Lower lobe of right lung (tissue), 2 donors: ENCODE measurements around the gene TMBIM6. TPM values are rescaled to one million over a fixed set of nuclear protein-coding genes. Genes with fewer than 3 reads are reported as not detected.

Source experiments
- ATAC-seq, 2 donors: fragments of 200-7000 bp; cut with Tn5 transposase; one replicate each; pipeline ENCODE4 v1.9.1; 2020 to 2022; ENCODE audit warnings: mild to moderate bottlenecking in 2 of 2, moderate library complexity in 2 of 2
- DNase-seq: peaks from one replicate; pipeline ENCODE4 v3.0.0-alpha.2; 2020
- H3K27ac ChIP-seq: fragments of 200-600 bp; one replicate; pipeline ENCODE4 v1.8.0; 2022
- H3K27me3 ChIP-seq: fragments of 200-600 bp; one replicate; pipeline ENCODE4 v1.8.0; 2022; ENCODE audit warnings: low read depth
- H3K36me3 ChIP-seq: fragments of 200-600 bp; one replicate; pipeline ENCODE4 v1.8.0; 2022; ENCODE audit warnings: mild to moderate bottlenecking
- H3K4me1 ChIP-seq: fragments of 200-600 bp; one replicate; pipeline ENCODE4 v1.8.0; 2022
- H3K4me3 ChIP-seq: fragments of 200-600 bp; one replicate; pipeline ENCODE4 v1.8.0; 2022; ENCODE audit warnings: mild to moderate bottlenecking
- H3K9me3 ChIP-seq: fragments of 200-600 bp; one replicate; pipeline ENCODE4 v1.8.0; 2022
- intact Hi-C: fragments of 100-400 bp; cut with DNase I; formaldehyde crosslinking; loops from one replicate; pipeline ENCODE4 v1.11.0; 2022
- total RNA-seq: library from RNA; stranded (reverse); fragmentation: NEBNext Ultra II Directional; extraction: Animal tissue kit (Norgen Biotek cat#: 25700); gene quantifications from one replicate; pipeline ENCODE4 v1.2.1, GENCODE V29; 2021
- TF ChIP-seq, protein P1 (sequence below): fragments of 200-600 bp; IDR thresholded peaks from one replicate; pipeline ENCODE4 v1.8.0; 2022; ENCODE audit warnings: antibody characterized with exemption, mild to moderate bottlenecking
- donor health status: DM: no; HTN: yes; CAD: no; lungs with severe emphysema.

The TMBIM6 gene
- total RNA-seq, 1 donor from 2014 or later: 671 TPM

DNA sequence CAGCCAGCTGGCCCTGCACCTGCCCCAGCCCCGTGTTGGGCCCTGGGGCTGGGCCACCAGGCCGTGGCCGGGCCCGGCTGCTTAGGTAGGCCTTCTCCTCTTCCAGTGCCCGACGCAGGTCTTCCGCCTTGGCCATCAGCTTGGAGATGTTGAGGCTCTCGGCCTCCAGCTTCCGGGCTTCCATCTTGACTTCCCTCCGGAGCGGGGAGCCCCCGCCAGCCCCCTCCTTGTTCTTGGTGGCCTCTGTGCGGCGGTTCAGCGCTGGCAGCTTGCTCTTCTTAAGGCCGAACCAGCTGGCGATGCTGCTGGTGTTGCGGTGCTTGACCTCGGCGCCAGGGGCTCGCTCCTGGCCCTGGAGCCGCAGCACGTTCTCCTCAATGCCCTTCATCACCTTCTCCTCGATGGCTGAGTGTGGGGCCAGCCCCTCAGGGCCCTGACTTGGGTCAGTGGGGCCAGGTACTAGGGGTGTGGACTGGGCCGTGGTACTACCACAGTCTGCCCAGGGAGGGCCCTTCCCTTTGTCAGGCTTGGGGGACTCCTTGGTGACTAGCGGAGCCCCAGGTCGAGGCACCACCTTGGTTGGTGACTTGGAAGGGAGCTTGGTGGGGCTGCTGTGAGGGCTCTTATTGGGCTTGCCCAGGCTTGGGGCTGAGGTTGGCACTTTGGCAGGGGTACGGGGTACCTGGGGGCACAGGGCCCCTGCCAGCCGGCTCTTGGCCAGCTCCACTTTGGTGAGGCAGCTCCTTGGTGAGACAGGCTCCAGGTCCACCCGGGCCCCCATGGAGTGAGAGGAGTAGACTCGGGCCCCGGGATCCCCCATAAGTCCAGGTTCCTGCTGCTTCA is 53.7 kb downstream of the TMBIM6 start:
- H3K4me3 ChIP-seq: no peak overlapping the region
- H3K36me3 ChIP-seq: peaks cover 78% of the 10 kb centered on the region
- H3K9me3 ChIP-seq: no peaks in the 10 kb centered on the region
- no peak overlapping the region for H3K27ac ChIP-seq
- TF ChIP-seq, protein P1, sequence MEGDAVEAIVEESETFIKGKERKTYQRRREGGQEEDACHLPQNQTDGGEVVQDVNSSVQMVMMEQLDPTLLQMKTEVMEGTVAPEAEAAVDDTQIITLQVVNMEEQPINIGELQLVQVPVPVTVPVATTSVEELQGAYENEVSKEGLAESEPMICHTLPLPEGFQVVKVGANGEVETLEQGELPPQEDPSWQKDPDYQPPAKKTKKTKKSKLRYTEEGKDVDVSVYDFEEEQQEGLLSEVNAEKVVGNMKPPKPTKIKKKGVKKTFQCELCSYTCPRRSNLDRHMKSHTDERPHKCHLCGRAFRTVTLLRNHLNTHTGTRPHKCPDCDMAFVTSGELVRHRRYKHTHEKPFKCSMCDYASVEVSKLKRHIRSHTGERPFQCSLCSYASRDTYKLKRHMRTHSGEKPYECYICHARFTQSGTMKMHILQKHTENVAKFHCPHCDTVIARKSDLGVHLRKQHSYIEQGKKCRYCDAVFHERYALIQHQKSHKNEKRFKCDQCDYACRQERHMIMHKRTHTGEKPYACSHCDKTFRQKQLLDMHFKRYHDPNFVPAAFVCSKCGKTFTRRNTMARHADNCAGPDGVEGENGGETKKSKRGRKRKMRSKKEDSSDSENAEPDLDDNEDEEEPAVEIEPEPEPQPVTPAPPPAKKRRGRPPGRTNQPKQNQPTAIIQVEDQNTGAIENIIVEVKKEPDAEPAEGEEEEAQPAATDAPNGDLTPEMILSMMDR: no peak
- no peaks in the 10 kb centered on the region for H3K4me1 ChIP-seq
- intact Hi-C loops: no loop called here
- ATAC-seq (no peak), DNase-seq (no peak)
- H3K27me3 ChIP-seq: no peaks in the 10 kb centered on the region

DNA sequence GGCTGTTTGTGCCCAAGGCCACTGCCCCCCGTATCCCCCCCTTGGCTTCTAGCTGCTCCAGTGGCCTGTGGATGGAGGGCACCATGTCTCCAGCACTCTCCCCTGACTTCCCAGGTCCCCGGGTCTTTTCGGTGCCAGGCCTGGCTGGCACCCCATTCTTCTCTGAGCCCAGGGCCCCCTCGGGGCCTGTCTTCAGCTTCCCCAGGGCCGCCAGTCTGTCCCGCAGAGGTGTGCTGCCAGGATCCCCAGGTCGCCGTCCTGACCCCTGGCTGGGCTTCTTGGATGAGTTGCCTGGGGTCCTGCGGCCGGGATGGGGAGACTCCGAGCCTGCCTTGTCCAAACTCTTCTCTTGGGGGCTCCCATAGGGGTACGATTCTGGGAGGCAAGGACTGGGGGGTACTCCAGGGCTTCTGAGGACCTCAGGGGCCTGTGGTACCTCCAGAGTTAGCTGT is 54.3 kb downstream of the TMBIM6 start:
- no peak overlapping the region for H3K27ac ChIP-seq
- intact Hi-C loops: no loop called here
- TF ChIP-seq, protein P1: no peak
- no peak for DNase-seq
- no peak for ATAC-seq
- no peaks in the 10 kb centered on the region for H3K9me3 ChIP-seq
- no peak overlapping the region for H3K4me3 ChIP-seq
- no peaks in the 10 kb centered on the region for H3K4me1 ChIP-seq
- H3K36me3 ChIP-seq: peaks cover 81% of the 10 kb centered on the region
- H3K27me3 ChIP-seq: no peaks in the 10 kb centered on the region

DNA sequence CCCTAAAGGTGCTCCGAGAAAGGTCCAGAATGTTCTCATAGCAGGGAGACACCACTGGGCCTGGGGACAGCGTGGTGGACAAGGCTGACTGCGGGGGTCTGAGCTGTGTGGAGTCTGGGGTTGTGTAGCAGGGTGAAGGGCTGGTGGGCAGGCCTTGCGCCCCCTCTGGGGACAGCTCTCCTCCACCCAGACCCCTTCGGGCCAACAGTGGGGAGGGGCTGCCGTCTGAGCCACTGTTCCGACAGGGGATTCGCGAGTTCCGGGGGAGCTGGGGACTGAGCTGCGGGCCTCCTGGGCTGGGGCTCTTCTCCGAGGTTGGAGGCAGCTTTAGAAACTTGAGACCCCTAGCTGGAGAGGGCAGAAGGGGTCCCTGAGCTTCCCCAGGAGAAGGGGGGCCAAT is 54.8 kb downstream of the TMBIM6 start:
- ATAC-seq (no peak), DNase-seq (no peak)
- Histone ChIP-seq H3K9me3 (no peaks in the 10 kb centered on the region), H3K27me3 (no peaks in the 10 kb centered on the region), H3K27ac (no peak overlapping the region), H3K36me3 (peaks cover 81% of the 10 kb centered on the region), H3K4me3 (no peak overlapping the region), H3K4me1 (no peaks in the 10 kb centered on the region)
- TF ChIP-seq, protein P1: no peak
- intact Hi-C loops: no loop called here

DNA sequence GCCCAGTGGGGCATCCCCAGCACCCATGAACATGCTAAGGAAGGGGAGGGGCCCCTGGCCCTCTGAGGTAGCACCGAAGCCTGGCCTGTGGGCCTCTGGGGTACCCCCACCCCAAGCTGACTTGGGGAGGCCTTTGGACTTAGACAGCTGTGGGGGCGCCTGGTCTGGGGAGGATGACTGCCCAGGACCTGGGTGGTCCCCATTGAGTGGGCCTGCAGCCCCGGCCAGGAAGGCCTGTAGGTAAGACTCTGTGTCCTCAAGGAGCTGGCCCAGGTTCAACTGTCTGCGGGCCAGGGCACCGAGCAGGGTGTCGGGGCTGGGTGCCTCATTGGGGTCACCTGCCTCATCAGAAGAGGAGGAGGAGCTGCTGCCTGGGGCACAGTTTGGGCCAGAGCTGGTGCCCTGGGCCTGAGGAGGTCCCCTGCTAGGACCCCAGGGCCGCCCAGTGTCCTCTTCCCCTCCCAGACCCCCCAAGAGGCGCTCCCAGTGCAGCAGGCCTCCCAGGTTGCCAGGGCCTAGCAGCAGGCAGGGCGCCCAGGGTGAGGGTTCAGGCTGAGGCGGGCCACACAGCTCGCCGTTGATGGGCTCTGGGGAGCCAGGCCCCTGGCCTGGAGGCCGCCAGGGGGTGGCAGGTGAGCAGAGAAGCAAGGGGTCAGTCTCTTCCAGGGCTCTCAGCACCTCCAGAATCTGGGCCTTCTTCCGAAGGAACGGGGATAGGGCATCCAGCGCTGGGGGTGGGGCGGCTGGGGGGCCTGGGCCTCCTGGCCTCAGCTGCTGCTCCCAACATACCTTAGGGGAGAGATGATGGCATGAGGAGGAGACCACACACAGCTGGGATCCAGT is 55.5 kb downstream of the TMBIM6 start:
- H3K27ac ChIP-seq: peak overlapping the region; percentile 36
- H3K27me3 ChIP-seq: no peaks in the 10 kb centered on the region
- no peak overlapping the region for H3K4me3 ChIP-seq
- DNase-seq: no peak
- H3K36me3 ChIP-seq: peaks cover 81% of the 10 kb centered on the region
- H3K9me3 ChIP-seq: no peaks in the 10 kb centered on the region
- no peak for ATAC-seq
- TF ChIP-seq, protein P1: no peak
- no peaks in the 10 kb centered on the region for H3K4me1 ChIP-seq
- intact Hi-C loops: no loop called here

DNA sequence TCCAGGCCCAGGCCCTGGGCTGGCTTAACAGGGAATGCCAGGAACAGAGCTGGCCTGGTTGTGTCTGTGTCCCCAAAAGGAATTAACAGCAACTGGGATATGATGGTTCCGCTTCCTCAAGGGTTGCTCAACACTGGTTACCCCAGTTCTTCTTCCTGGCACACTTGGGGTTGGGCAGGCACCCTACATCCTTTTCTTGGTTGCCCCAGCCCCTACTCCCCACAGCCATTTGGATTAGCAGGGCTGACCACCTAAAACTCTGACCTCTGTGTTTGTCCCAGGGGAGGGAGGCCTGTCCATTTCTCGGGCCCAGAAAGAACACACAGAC is 56.1 kb downstream of the TMBIM6 start:
- TF ChIP-seq, protein P1: no peak
- no peak for DNase-seq
- no peaks in the 10 kb centered on the region for H3K9me3 ChIP-seq
- ATAC-seq: peak in 1 of 2 donors; percentile 7
- intact Hi-C loops: no loop called here
- H3K27me3 ChIP-seq: no peaks in the 10 kb centered on the region
- H3K36me3 ChIP-seq: peaks cover 81% of the 10 kb centered on the region
- H3K27ac ChIP-seq: peak overlapping the region; percentile 36
- H3K4me1 ChIP-seq: no peaks in the 10 kb centered on the region
- no peak overlapping the region for H3K4me3 ChIP-seq
